GM18507 (cell line): Measurements from ENCODE around the gene ITGA5.

Experiments
- DNase-seq: peaks from one replicate; pipeline ENCODE4 v3.0.0; 2011; ENCODE audit warnings: low read depth; ENCODE audit not compliant: insufficient read length; ENCODE audit errors: extremely low spot score
- FAIRE-seq: peaks from 2 replicates; lab custom pipeline; 2011; peaks lifted over from hg19 to GRCh38; lab: Jason Lieb, UNC

The ITGA5 gene

GRCh38 chr12:54431911-54432814 is 13.1 kb upstream of the ITGA5 start:
- FAIRE-seq (no peak), DNase-seq (no peak)

DNA sequence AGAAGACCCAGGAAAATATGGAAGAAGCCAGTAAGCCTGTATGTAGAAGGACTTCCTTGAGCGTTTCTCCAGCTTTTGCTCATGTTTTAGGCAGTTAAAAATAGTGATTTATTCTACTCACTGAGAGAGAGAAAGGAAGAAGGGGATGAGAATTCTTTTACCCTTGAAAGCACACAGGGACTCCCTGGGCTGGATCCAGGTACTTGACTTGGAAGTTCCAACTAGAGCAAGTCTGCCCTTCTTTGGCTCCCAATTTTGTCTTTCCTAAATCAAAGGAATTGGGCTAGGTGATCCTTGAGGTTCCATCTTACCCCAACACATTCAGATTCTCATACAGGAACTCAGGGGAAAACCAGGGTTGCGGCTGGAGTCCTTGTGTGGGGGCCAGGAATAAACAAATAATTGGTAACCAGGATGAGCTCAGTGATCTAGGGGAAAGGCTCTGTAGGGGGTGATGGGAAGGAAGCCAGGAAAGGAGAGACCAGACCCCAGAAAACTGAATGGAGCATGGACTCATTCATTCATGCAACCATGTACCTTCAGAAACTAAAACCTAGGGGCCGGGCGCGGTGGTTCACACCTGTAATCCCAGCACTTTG is 11.5 kb upstream of the ITGA5 start:
- DNase-seq = no peak
- FAIRE-seq = no peak

GRCh38 chr12:54429014-54429471 is 10.0 kb upstream of the ITGA5 start:
- no peak for FAIRE-seq
- DNase-seq = no peak

GRCh38 chr12:54428050-54429013 is 9.3 kb upstream of the ITGA5 start:
- FAIRE-seq (no peak), DNase-seq (no peak)

- FAIRE-seq (no peak), DNase-seq (no peak)
These were observed 8.0 kb upstream of the ITGA5 start for GRCh38 chr12:54427106-54427505.

DNA sequence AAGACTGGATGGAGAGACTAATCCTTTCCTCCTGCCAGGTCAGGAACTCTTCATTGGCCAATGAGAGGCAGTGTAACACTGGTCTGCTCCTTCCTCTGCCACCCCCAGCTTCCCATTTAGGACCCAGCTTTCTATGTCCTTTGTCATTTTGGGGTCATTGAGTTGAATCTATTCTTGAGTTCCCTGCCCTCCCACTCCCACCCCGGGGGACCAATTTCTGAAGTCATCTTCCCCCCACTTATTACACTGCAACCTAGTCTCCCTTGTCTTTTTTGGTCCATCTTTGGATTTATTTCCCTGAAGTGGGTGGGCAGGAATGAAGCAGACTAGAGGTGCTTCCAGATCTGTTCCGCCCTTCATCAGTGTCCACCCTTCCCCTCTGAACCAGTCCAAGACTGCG is 7.6 kb upstream of the ITGA5 start:
- DNase-seq (no peak), FAIRE-seq (no peak)

GRCh38 chr12:54425702-54426101 is 6.6 kb upstream of the ITGA5 start:
- no peak for FAIRE-seq
- DNase-seq = no peak

DNA sequence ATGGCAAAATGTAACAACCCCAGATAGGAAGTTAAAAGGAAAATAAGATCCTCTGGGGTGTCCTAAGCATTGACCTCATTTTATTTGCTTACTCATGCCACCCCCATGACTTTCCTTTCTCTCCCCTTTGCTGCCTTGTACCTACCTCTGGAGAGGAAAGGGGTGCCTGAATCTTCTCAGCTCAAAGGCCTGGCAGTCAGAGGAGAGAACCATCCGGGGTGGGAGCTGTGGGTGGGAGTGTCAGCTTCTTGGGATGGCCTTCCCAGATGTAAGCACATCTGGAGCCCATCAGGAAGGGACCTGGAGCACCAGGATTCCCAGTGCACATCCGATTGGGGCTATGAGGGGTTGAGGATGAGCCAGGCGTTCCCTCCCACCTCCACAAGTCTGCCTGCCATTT is 5.2 kb upstream of the ITGA5 start:
- FAIRE-seq = no peak

DNA sequence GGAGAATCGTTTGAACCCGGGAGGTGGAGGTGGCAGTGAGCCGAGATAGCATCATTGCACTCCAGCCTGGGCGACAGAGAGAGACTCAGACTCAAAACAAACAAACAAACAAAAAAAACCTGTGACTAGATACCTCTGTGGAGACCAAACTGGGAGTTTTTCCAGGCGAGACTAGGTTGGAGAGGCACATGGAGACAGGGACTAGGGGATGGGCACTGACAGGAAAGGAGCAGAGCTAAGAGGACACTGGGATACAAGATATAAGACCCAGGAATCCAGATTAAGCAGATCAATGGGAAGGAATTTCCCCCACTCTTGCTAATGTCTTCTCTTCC is 4.7 kb upstream of the ITGA5 start:
- no peak for FAIRE-seq
- DNase-seq = no peak

More for the DNA sequence above, 5.2 kb upstream of the ITGA5 start:
- DNase-seq = no peak

DNA sequence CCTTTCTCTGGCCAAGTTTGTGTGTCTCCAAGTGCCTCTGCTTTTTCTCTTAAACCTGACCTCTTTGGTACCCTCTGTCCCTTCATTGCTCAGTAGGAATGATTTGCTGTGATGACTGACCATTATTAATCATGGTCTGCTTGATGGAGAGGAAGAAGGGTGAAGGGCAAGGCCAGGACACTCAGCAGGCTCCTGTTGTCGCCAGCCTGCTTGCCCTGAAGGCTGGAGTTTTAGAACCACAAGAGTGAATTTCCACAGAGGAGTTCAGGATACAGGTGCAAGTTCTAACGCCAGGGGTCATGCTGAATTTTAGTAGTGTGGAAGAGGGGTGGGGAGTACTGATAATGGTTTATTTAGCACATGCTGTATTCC is 2.8 kb upstream of the ITGA5 start:
- FAIRE-seq = no peak
- no peak for DNase-seq

- FAIRE-seq (no peak), DNase-seq (no peak)
These were observed 2.3 kb upstream of the ITGA5 start for GRCh38 chr12:54421175-54421878.

GRCh38 chr12:54420766-54421144 is 1.7 kb upstream of the ITGA5 start:
- no peak for FAIRE-seq

GRCh38 chr12:54418441-54419087 is 502 bp downstream of the ITGA5 start:
- FAIRE-seq (no peak), DNase-seq (no peak)

More at GRCh38 chr12:54420766-54421144, 1.7 kb upstream of the ITGA5 start:
- DNase-seq = no peak

DNA sequence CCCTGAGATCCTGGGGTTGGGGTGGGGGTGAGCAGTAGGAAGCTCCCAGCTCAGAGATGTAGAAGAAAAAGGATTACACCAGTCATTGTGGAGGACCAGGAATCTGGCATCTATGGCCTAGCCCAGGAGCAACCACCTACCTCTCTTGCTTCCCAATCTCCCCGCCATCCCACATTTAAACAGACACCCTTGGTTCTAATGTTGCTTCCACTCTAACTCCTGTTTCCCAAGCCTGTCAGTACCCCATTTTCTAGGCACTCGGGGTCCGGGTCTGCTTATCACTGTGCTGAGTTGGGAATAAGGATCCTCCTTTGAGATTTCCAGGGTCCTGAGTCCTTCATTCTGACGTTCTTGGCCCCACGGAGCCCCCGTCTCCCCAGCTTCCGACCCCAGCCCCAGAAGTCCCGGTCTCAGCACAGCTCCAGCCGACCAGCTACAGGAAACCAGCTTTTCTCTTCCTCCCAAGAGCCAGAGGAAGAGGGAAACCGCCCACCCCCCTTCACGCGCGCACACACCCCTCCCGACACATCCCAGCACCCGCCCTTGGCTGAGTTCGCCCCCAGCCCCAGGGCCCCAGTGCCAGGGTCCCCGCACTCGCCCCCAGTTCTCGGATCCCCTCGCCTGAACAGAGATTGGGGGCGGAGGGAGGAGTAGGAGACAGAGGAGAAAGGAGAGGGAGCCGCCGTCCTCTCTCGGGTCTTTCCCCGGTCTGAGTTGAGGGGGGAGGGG is 1.2 kb downstream of the ITGA5 start:
- FAIRE-seq = no peak
- no peak for DNase-seq

- FAIRE-seq = no peak
- no peak for DNase-seq
These were observed 2.1 kb downstream of the ITGA5 start for GRCh38 chr12:54416687-54417603.

GRCh38 chr12:54415221-54415929 is 3.7 kb downstream of the ITGA5 start:
- DNase-seq = no peak
- FAIRE-seq = no peak
